Measurements from ENCODE around the gene PCGF5.
A peak's percentile ranks its signal among the peaks of the same experiment; 100 is the strongest.
"Not testable (repeated sequence)": the region's sequence is repeated elsewhere in the genome, so short reads cannot be mapped to it uniquely, and the experiment has no call there.

PCGF5 gene

DNA sequence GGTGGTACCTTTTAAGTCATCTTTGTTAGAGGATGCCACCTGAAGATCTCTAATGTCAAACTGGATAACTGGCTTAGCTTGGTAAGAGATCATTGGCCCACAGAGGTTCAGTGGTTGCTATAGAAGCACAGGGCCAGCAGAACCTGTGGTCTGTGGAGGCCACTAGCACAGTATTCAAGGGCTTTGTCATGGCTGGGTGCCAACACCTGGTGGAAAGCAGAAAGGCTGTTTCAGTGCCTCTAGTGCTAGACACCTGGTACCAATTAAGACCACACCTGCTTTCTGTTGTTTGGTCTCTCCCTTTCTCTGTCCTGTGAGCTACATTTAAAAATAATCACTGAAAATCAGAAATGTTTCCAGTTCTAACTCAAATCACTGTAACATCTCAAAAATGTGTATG, 10.0 kb upstream of the PCGF5 start:
- DNase-seq, result no peak

DNA sequence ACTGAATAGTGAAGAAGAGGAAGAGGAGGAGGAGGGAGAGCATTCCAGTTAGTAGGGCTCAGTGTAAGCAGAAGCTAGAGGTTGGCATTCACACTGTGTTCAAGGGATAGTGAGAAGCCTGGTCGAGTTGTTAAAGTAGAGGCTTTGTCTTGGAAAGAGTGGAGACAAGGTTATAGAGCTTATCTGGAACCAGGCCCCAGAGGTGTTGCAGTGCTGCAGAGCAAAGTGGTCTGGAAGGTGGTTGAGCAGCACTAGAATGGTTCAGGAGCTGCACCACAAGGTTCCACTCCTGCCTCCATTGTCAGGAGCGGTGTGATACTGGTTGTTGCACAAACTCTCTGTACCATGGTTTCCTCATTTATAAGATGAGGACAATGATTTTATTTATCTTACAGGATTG, 8.8 kb upstream of the PCGF5 start:
- no peak for DNase-seq

DNA sequence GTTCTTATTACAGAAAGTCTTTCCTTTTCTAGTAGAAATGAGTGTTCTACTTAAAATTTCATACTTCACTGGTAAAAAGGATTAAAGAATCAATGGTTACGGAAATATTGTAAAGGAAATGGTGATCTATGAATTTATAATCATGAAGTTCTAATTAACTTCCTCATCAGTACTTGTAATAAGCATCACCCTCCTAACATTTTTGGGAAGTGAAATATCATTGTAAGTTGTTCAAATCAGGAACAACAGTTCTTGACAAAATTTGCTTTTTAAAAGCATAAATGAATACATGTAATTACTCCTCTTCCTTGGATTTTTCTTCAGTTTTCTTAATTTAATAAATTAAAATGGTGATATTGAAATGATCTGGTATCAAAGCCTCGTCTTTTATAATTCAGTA, 5.6 kb upstream of the PCGF5 start:
- no peak for DNase-seq

DNA sequence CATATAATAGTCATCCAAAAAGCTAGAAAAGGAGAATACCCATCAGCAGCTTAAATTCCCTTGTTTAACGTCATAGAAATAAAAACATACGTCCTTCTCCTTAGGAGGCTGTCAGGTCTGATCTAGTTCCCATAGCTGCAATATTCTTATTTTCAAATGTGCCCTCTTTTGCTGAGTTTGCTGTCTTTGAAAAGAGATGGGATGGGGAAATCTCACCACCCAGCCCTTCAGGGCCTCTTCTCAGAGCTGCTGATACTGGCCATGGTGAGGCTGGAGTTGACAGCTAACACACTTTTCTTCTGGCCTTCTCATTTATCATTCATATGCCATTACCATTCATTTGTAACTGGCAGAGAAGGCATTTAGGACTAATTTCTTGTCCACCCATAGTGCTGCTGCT, 5.1 kb upstream of the PCGF5 start:
- no peak for DNase-seq

DNA sequence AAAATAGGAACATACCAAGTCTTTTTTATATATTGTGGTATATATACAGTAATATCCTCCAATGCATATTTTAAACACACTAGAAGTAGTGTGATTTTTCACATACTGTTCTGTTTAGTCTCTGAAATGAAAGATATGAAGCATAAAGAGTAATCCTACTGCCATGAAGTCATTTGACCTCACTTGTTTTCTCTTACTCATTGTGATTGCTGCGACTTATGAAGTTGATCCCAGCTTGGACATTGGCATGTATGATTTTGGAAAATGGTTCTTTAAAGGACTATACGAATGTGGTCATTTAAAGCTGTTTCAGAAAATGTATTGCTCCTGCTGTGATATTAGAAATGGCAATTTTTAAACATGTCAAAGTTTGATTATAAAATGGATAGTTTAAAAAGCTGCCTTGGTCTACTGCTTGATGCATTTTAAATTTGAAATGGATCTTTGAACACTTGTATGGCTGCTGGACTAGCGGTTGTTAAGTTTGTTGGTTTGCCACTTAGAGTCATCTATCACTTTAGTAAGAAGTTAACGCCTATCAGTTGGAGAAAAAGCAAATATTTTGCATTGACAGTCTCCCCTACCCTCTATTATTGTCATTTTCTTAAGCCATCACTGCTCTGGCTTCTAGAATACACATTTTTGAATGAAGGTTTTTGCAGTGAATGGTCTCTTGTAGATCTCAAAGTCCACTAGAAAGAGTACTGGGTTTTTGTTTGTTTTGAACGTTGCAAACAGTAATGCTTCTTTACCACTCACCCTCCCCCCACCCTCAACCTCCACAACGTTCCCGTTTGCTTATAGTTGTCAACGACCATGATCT, 881 bp upstream of the PCGF5 start:
- DNase-seq, result no peak

DNA sequence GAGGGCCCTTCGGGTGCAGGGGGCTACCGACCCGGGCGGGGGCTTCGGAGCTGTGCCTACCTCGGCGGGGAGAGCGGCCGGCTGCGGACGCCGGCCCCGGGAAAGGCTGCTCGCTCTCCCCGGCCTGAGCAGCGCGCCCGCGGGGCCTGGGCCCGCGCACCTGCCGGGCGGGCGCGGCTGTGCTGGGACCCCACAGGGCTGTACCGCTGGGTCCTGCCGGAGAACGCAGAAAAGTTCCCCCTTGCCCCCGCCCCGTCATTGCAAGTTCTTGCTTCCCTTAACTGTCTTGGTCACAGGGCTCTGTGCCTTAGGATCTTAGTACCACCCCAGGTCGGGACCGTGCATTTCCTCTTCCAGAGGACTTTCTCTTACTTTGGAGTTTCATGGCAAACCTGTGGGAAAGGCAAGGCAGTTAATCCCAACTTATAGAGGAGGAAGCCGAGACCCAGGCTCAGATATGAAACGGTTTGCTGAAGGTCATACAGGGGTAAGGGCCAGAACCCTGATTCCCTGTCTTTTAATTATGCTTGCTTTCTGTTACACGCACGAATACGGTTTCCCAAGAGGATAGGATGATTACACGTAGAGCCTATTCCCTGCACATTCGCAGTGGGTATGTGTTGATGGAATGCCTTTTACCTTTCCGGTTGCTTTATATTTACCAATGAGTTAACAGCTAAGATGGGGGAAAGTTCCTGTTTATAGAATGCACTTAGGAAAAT, 652 bp downstream of the PCGF5 start:
- DNase-seq, result no peak

DNA sequence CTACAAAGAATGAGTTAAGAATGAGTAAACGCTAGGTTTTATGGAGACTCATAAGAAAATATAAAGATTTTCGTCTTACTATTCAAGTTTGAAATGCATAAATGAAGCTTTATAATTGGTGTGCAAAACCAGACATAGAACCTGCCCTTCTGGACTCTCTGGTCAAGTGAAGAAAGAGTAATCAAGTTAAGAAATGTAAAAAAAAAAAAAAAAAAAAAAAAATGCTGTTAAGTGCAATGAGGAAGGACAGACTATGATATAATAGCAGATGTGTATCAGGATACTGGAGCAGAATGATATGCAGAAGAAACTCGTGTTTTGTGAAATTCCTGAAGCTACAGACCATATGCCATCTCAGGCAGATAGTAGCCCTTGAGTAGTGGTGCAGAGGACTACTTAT, 5.6 kb downstream of the PCGF5 start:
- no peak for DNase-seq

DNA sequence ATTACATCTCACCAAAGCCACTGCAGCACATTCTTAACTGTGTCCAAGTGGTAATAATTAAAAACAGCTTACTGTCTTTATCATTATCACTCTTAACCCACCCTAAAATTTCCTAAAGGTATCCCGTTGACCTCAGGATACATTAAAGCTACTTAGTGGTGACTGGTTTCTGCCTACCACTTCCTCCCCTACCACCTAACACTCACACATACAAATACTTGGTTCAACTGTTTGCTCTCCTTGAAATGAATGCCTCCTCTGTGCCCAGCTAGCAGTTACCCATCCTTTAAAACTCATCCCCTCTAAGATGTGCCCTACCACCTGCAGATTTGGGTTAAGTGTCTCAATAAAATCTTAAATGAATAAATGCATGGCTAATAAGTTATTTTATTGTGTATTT, 7.1 kb downstream of the PCGF5 start:
- DNase-seq, result no peak

DNA sequence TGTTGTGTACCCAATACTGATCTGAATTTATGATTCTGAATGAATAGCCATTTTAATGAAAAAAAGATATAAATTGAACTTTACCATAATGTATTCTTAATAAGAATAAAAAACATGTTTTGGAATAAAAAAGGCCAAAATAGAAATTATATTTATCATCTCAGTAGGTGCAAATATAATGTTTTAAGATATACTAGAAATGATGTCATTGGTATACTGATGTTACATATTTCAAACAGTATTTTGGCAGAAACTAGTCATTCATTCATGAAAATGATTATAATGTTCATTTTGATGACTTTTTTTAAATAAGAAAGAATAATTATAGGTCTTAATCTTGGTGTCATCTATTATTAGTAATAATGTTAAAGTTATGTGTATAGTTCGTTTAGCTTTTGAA, 9.2 kb downstream of the PCGF5 start:
- DNase-seq, result no peak

DNA sequence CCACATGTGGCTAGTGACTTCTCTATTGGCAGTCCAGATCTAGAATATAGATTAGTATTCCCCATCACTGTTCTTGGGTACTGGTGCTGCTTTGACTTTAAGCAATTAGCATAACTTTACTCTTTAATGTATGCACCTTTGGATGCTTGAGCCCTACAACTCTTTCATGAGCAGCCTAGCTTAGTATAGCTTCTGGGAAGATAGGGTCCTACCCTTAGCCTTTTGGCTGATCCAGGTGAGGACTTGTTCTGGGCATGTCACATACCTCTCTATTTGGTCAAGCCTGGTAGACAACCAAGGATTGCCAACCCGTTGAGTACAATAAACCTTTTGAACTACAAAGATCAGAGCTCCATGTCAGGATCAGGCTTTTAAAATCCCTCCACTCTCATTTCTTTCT, 17.7 kb downstream of the PCGF5 start:
- DNase-seq, result no peak

DNA sequence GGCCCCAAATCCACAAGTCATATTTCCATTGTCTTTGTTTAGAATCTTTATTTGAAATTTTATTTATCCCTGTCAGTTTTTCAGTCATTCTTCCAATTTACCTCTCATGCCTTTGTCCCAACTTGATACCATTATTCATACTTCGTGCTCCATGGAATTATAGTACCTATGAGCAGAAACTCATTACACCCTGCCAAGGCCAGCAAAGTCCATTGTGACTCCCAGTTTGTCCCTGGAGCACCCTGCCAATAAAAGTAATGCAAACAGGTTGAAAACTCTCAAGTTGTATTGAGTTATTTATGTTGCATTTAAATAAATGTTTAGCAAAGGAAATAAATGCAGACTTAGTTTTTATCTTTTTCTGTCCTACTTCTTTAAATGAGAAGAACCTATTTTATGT, 19.3 kb downstream of the PCGF5 start:
- no peak for DNase-seq

DNA sequence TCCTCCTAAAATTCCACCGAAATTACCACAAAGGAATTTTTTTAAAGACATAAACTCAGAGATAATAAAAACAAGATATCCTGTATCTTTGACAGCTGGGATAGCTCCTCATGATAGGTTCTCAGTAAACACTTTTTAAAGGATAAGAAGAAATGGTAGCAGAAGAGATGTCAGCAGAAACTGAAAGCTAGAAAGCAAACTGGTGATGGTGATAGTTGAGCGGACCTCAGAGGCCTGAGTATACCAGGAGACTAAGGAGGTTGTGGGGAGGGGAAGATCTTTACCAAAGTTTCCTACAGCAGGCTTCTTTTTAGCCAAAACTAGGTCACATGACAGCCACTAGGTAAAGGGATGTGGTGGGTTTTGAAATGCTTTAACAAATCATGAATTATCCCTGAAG, 22.5 kb downstream of the PCGF5 start:
- no peak for DNase-seq

DNA sequence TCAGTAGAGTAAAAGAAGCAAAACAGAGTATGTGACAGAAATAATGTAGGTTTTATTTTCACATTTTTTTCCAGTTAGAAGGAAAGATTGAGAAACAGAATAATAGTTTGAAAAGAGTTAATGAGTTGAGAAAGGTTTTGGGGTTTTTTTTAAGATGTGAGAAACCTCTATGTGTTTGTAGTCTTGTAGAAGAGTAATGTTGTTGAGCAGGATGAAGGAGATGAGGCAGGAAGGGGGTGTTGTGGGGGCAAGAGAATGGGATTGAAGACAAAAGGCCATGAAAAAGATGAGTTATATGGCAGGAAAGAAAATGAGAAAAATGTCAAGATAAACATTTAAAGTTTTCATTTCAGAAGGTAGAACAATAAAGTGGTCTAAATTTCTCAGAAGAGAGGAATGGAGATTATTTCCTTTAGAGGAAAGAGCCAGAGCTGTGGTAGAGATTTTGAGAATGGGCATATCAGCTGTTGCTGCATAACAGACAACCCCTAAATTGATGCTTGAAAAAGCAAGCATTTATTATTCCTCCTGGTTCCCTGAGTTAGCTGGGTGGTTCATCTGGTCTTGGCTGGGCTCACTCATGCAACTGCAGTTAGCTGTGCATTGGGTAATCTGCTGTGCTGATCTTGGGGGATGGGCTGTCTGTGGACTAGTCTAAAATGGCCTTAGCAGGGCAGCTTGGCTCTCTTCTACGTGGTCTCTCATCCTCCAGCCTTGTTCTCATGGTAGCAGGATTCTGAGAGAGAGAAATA, 27.1 kb downstream of the PCGF5 start:
- no peak for DNase-seq

DNA sequence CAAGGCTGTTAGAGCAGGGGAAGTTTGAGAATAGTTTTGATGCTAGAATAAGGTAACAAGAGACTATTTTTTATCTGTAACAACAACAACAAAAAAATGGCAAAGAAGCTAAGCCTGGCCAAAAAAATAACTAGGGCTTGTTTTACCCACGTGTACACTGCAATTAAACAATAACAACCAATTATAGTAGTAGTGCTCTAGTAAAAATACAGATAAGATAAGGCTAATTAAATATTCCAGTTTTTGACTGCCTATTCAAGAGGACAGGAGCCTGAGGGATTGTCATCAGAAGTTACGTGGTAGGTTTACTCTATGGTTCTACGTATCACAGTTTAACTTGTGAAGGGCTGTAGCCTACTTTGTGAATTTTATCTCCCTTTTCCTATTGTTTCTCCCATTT, 29.2 kb downstream of the PCGF5 start:
- DNase-seq, result no peak

DNA sequence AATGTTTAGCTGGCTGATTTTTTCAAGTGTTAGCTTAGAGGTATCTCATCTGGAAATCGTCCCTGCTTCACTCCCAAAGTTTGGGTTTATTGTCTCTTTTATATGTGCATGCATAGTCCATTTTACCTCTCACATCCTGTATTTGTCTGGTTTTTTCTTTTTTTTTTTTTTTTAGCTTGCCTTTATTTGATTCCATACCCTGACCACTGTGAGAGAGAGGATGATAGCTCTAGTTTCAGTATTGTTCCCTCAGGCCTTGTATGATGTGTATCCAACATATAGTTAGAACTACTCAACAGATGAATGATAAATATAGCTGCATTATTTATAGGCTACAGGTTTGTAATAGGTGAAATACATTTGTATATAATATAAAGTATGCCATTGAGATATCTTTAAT, 29.9 kb downstream of the PCGF5 start:
- no peak for DNase-seq

DNA sequence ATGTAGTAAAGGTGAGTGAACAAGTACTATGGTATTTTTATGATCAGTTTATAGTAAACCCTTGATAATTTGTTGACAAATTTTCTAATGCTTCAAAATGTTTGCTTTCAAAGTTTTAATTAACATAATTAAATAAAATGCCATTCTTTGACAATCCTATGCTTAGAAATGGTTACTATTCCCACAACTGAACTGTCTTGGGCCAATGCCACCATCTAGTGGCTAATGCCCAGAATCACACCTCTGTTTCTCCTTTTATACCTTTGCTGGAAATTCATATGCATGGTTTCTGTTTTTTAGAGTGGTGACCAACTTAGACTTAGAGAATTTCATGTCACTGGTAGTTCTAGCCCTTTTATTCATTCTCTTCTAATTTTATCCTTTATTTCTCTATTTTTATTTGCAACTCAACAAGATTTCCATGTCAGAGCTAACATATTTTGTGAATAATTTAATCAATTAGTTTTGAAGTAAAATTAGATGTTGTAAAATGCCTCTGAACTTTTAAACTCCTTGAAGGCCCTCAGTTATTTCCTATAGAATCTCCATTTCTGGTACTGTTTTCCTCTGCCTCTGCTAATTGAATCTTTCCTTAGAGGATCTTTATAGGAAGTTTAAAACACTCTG, 31.1 kb downstream of the PCGF5 start:
- peak; percentile 60 for DNase-seq

DNA sequence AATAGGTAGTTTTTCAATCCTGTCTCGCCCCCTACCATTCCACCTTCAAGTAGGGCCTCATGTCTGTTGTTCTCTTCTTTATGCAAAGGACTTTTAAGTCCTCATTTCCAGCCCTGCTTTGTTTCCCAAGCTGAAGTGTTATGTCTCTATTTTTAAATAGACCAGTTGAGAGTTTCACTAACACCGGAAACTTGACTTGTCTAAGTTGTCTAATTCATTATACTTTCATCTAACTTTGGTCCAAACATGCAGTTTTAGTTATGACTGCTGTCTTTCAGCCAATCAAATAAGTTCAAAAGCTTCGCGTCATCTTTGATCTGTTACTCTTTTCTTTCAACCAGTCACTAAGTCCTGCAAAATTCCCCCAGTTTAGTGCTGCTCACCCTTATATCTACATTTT, 32.8 kb downstream of the PCGF5 start:
- no peak for DNase-seq

DNA sequence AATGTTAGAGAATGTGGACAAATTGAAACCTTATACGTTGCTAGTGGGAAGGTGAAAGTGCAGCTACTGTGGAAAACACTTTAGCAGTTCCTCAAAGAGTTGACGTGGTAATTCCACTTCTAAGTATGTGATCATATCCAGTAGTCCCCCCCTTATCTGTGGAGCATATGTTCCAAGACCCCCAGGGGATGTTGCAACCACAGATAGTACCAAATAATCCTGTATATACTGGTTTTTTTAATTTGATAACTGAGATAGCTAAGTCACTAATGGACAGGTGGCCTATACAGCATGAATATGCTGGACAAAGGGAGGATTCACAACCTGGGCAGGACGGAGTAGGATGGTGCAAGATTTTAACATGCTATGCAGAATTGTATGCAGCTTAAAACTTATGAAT, 36.8 kb downstream of the PCGF5 start:
- DNase-seq, result no peak

DNA sequence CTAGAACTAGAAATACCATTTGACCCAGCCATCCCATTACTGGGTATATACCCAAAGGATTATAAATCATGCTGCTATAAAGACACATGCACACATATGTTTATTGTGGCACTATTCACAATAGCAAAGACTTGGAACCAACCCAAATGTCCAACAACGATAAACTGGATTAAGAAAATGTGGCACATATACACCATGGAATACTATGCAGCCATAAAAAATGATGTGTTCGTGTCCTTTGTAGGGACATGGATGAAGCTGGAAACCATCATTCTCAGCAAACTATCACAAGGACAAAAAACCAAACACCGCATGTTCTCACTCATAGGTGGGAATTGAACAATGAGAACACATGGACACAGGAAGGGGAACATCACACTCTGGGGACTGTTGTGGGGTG, 40.0 kb downstream of the PCGF5 start:
- DNase-seq, result not testable (repeated sequence)

DNA sequence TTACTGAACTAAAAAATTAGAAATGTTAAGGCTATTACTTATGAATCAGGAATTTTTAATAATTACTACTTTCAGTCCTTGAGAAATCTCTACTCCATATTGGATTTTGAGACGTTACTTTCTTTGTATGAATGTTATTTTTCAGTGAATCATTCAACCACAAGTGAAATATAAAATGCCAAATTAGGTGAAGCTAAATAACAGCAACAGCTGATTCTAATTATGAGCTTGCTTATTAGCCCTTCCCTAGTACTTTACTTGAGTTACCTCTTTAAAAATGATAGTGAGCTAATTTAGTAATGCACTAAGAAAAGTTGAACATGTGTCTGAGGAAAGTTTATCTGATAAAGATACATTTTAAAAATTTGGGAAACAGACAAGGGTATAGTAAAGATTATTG, 51.4 kb downstream of the PCGF5 start:
- no peak for DNase-seq

DNA sequence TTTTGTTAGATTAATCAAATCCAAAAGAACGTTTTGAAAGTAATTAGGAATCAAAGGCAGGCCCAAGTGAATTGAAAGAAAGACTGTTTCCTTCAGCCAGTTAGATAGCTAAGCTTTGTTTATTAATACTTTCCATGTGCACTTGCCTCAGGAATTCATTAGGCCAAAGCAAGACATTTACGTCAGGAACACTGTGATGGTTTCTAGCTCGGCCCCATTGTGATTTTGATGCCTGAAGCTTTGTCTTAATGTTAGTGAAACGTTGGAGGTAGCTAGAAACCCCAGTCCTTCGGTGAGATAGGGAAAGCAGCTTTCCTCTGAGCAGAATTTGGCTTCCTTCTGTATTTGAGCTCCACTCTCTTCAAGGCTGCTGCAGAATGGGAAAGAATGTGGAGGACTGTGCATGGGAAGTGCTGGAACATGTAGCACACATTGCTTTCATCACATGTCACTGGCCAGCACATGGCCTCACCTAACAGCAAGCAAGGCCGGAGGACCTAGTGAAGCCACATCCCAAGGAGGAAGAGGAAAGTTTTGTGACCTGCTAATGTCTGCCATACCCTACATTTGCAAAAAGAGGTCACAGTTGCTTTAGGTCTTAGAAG, 64.1 kb downstream of the PCGF5 start:
- no peak for DNase-seq

DNA sequence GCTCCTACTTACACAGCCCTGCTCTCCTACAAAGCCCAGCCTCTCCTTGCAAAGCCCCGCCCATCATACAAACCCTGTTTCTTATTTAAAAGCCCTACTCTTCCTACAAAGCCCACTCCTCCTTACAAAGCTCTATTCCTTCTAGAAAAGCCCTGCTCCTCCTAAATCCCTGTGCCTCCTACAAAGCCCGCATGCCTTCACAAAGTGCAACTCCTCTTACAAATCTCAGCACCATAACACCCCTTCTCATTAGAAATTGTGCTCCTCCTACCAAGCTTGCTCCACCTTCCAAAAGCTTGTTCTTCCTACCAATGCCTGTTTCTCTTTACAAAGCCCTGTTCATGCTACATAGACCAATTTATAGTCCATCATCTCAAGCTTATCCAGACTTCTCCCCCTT, 66.1 kb downstream of the PCGF5 start:
- DNase-seq, result no peak

DNA sequence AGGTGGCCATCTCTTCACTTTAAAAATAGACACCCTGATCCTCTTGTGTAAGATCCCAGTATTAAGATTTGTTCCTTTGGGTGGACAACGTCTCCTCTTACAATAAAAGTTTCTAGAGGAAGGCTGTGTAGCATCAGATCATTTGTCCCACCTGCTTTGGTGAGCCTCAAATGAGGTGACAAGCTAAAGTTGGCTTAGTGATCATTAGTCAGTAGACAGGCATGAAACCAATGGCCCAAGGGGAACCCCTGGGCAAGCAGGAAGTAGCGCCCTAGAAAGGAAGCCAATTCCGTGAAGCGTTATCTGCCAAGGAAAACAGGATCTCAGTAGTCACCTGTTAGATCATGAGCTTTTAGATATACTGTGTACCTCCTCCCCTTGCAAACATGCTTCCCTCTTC, 66.8 kb downstream of the PCGF5 start:
- no peak for DNase-seq
